ENCODE measurements around the gene EXOSC2. TPM values are rescaled to one million over a fixed set of nuclear protein-coding genes. Genes with fewer than 3 reads are reported as not detected.

Gene EXOSC2
- total and polyA plus RNA-seq, 2 of the 13 experiments (the other 11 are each of a cell fraction or from before 2014, with no cell fraction given): 27.5 to 63.8 TPM

DNA sequence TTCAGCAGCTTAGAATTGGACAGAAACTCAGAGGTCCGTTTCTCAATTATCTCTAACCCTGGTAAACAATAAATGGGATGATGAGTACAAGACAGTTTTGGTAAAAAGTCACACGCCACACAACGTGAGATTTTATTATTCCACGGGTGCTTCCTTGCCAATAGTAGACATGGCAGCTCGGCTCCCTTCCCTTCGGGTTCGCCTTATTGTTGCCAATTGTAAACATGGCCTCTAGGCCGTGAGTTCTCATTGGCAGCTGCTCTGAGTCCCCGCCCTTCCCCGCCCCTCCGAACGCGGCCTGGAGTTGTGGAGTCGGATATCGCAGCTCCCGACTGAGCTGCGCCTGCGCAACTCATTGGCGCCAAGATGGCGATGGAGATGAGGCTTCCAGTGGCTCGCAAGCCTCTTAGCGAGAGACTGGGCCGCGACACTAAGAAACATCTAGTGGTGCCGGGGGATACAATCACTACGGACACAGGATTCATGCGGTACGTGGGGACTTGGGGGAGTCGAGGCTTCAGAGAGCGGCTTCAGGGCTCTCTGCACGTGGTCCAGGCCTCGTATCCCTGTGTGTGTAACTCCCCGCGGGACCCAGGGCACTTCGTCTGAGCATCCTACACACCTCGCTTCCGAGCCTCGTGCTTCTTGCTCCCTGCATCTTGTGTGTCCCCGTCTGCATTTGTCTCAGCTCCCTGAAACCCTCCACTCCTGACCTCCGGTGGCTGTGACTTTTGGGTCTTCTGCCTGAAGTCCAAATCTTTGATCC is at the start of gene EXOSC2 (continued):
- TF ChIP-seq, protein P1, sequence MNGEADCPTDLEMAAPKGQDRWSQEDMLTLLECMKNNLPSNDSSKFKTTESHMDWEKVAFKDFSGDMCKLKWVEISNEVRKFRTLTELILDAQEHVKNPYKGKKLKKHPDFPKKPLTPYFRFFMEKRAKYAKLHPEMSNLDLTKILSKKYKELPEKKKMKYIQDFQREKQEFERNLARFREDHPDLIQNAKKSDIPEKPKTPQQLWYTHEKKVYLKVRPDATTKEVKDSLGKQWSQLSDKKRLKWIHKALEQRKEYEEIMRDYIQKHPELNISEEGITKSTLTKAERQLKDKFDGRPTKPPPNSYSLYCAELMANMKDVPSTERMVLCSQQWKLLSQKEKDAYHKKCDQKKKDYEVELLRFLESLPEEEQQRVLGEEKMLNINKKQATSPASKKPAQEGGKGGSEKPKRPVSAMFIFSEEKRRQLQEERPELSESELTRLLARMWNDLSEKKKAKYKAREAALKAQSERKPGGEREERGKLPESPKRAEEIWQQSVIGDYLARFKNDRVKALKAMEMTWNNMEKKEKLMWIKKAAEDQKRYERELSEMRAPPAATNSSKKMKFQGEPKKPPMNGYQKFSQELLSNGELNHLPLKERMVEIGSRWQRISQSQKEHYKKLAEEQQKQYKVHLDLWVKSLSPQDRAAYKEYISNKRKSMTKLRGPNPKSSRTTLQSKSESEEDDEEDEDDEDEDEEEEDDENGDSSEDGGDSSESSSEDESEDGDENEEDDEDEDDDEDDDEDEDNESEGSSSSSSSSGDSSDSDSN (CRISPR knock-in tag; IDR thresholded peaks at IDR 0.05): peak; percentile 69; the same call in 1 of the 2 replicates
- no peak for TF ChIP-seq TEAD2 (CRISPR knock-in tag; IDR thresholded peaks at IDR 0.05)
- TF ChIP-seq HOXA7 (CRISPR knock-in tag; IDR thresholded peaks at IDR 0.05): no peak
- 0 out of 2 replicates have a peak, but pooled peaks have one; percentile 30 for TF ChIP-seq ZNF451 (CRISPR knock-in tag; IDR thresholded peaks at IDR 0.05)
- TF ChIP-seq NCOA5 (CRISPR knock-in tag; IDR thresholded peaks at IDR 0.05): no peak
- no peak for TF ChIP-seq GZF1 (CRISPR knock-in tag; IDR thresholded peaks at IDR 0.05)
- no peak for TF ChIP-seq HMG20A (CRISPR knock-in tag; IDR thresholded peaks at IDR 0.05; ENCODE audit: borderline replicate concordance)
- TF ChIP-seq TBX3 (IDR thresholded peaks at IDR 0.05; ENCODE audit: borderline replicate concordance): no peak
- no peak for TF ChIP-seq ZNF354B (CRISPR knock-in tag; IDR thresholded peaks at IDR 0.05)
- 0 out of 2 replicates have a peak, but pooled peaks have one; percentile 68 for TF ChIP-seq XBP1 (CRISPR knock-in tag; IDR thresholded peaks at IDR 0.05)
- peak; percentile 68 for TF ChIP-seq KMT2B (CRISPR knock-in tag; IDR thresholded peaks at IDR 0.05)
- TF ChIP-seq SNAI1 (CRISPR knock-in tag; IDR thresholded peaks at IDR 0.05; ENCODE audit: borderline replicate concordance): no peak
- TF ChIP-seq ZFAT (CRISPR knock-in tag; conservative IDR thresholded peaks at IDR 0.05): 0 out of 2 replicates have a peak, but pooled peaks have one; percentile 41
- peak; percentile 69; the same call in 1 of the 2 replicates for TF ChIP-seq ZNF251 (CRISPR knock-in tag; IDR thresholded peaks at IDR 0.05)
- 0 out of 2 replicates have a peak, but pooled peaks have one; percentile 13 for TF ChIP-seq ZNF770 (CRISPR knock-in tag; IDR thresholded peaks at IDR 0.05)
- no peak for TF ChIP-seq SP1 (IDR thresholded peaks at IDR 0.05)
- TF ChIP-seq SP1 (CRISPR knock-in tag; IDR thresholded peaks at IDR 0.05): no peak
- TF ChIP-seq PTBP1 (IDR thresholded peaks at IDR 0.05; ENCODE audit: low read depth, low read length, poor library complexity, severe bottlenecking): no peak
- TF ChIP-seq ZNF883 (CRISPR knock-in tag; IDR thresholded peaks at IDR 0.05; ENCODE audit: not compliant biosample characterization): peak; percentile 86
- no peak for TF ChIP-seq ZKSCAN5 (CRISPR knock-in tag; IDR thresholded peaks at IDR 0.05)
- TF ChIP-seq, protein P2, sequence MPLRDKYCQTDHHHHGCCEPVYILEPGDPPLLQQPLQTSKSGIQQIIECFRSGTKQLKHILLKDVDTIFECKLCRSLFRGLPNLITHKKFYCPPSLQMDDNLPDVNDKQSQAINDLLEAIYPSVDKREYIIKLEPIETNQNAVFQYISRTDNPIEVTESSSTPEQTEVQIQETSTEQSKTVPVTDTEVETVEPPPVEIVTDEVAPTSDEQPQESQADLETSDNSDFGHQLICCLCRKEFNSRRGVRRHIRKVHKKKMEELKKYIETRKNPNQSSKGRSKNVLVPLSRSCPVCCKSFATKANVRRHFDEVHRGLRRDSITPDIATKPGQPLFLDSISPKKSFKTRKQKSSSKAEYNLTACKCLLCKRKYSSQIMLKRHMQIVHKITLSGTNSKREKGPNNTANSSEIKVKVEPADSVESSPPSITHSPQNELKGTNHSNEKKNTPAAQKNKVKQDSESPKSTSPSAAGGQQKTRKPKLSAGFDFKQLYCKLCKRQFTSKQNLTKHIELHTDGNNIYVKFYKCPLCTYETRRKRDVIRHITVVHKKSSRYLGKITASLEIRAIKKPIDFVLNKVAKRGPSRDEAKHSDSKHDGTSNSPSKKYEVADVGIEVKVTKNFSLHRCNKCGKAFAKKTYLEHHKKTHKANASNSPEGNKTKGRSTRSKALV (CRISPR knock-in tag; IDR thresholded peaks at IDR 0.05): peak; percentile 44; the same call in 1 of the 2 replicates
- TF ChIP-seq ZNF564 (CRISPR knock-in tag; IDR thresholded peaks at IDR 0.05): no peak
- no peak for TF ChIP-seq NFKBIZ (CRISPR knock-in tag; IDR thresholded peaks at IDR 0.05)
- peak; percentile 93 for TF ChIP-seq POLR2G (IDR thresholded peaks at IDR 0.05; ENCODE audit: low read depth, low read length)
